HepG2 (cell line): ENCODE measurements around the gene CRIM1. TPM values are rescaled to one million over a fixed set of nuclear protein-coding genes. Genes with fewer than 3 reads are reported as not detected.
A peak's percentile ranks its signal among the peaks of the same experiment; 100 is the strongest.

Experiments
- ARID4A ChIP-seq: sonication (generic); formaldehyde crosslinking; IDR thresholded peaks from 2 replicates; pipeline ENCODE4 v1.5.0; 2020; ENCODE audit warnings: mild to moderate bottlenecking, missing genetic modification reagents, borderline replicate concordance
- ARNT ChIP-seq: fragments of 450-650 bp; IDR thresholded peaks from 2 replicates; pipeline ENCODE4 v1.6.1; 2017
- ATRX ChIP-seq: sonication (generic); formaldehyde crosslinking; IDR thresholded peaks from 2 replicates; pipeline ENCODE4 v1.4.0; 2020; ENCODE audit warnings: missing genetic modification reagents, borderline replicate concordance
- CHD4 ChIP-seq: fragments of 200-600 bp; sonication (generic); IDR thresholded peaks from 2 replicates; pipeline ENCODE4 v1.7.0; 2017; ENCODE audit warnings: mild to moderate bottlenecking, low read length, borderline replicate concordance
- CREB1 ChIP-seq, 2 experiments: fragments of 450-650 bp in 1 of 2; IDR thresholded peaks; 2 replicates each; pipeline ENCODE4 v1.6.1; 2016 to 2017; ENCODE audit warnings: control low read depth in 1 of 2, mild to moderate bottlenecking in 1 of 2, missing compliant biosample characterization in 1 of 2, missing genetic modification characterization in 1 of 2
- ESRRA ChIP-seq: sonication (generic); formaldehyde crosslinking; IDR thresholded peaks from 2 replicates; pipeline ENCODE4 v1.5.1; 2020; ENCODE audit warnings: mild to moderate bottlenecking, low read depth, missing genetic modification reagents
- GATAD2A ChIP-seq: IDR thresholded peaks from 2 replicates; pipeline ENCODE4 v1.6.1; 2016
- LCORL ChIP-seq, 2 experiments: fragments of 450-650 bp in 1 of 2; sonication (generic) in 1 of 2; formaldehyde crosslinking in 1 of 2; IDR thresholded peaks; 2 replicates each; pipeline versions ENCODE4 v1.5.0 to v1.6.1; 2017 to 2020; ENCODE audit warnings: antibody characterized with exemption in 1 of 2, missing genetic modification reagents in 1 of 2
- NCOA2 ChIP-seq: sonication (generic); formaldehyde crosslinking; IDR thresholded peaks from 2 replicates; pipeline ENCODE4 v1.8.0; 2022; ENCODE audit warnings: inconsistent platforms
- PPARG ChIP-seq: conservative IDR thresholded peaks from 2 replicates; pipeline ENCODE4 v1.6.1; 2016; ENCODE audit warnings: missing biosample characterization, missing genetic modification reagents
- RARG ChIP-seq: sonication (generic); formaldehyde crosslinking; IDR thresholded peaks from 2 replicates; pipeline ENCODE4 v1.4.0; 2020; ENCODE audit warnings: low read depth, mild to moderate bottlenecking, missing genetic modification reagents
- SOX5 ChIP-seq: IDR thresholded peaks from 2 replicates; pipeline ENCODE4 v1.6.1; 2016; ENCODE audit warnings: borderline replicate concordance
- U2AF2 ChIP-seq: fragments of 200-400 bp; formaldehyde crosslinking; IDR thresholded peaks from 2 replicates; pipeline ENCODE4 v1.6.1; 2017; ENCODE audit warnings: low read depth, mild to moderate bottlenecking, low read length
- ZFX ChIP-seq: sonication (generic); formaldehyde crosslinking; IDR thresholded peaks from 2 replicates; pipeline ENCODE4 v1.4.0; 2020; ENCODE audit warnings: mild to moderate bottlenecking, low read depth, missing genetic modification reagents, moderate library complexity
- ZNF253 ChIP-seq: sonication (generic); formaldehyde crosslinking; IDR thresholded peaks from 2 replicates; pipeline ENCODE4 v1.8.0; 2022; ENCODE audit warnings: mild to moderate bottlenecking, missing genetic modification reagents, borderline replicate concordance
- ZNF3 ChIP-seq: IDR thresholded peaks from 2 replicates; pipeline ENCODE4 v1.7.0; 2017; ENCODE audit warnings: inconsistent platforms
- ZNF563 ChIP-seq: sonication (generic); formaldehyde crosslinking; IDR thresholded peaks from 2 replicates; pipeline ENCODE4 v1.8.0; 2022; ENCODE audit warnings: mild to moderate bottlenecking, moderate library complexity, missing genetic modification reagents
- polyA plus RNA-seq, 8 experiments: library from polyadenylated mRNA; depleted of rRNA in 3 of 8; stranded (reverse) in 7 of 8; unstranded in 1 of 8; fragments of >200 nt; fragmentation: Illumina TruSeq in 4 of 8; extraction: Trizol in 4 of 8; gene quantifications; 2 replicates each; pipeline versions ENCODE4 v1.2.1 to v1.2.3, GENCODE V29; 2011 to 2016; ENCODE audit warnings: low read depth in 4 of 8, missing spikeins in 1 of 8, mixed read lengths in 1 of 8; ENCODE audit not compliant: insufficient read depth in 1 of 8
- total RNA-seq, 5 experiments: library from RNA; depleted of rRNA; stranded (reverse); fragments of >200 nt; fragmentation: Illumina TruSeq; extraction: Trizol; gene quantifications; 2 replicates each; pipeline ENCODE4 v1.2.3, GENCODE V29; 2016; ENCODE audit warnings: low read depth in 1 of 5
- TF ChIP-seq, protein P1 (sequence below): sonication (generic); formaldehyde crosslinking; IDR thresholded peaks from 2 replicates; pipeline ENCODE4 v1.8.0; 2022; ENCODE audit warnings: low read depth, missing genetic modification reagents
- TF ChIP-seq, protein P2 (sequence below): sonication (generic); formaldehyde crosslinking; conservative IDR thresholded peaks from 2 replicates; pipeline ENCODE4 v1.4.0; 2020; ENCODE audit warnings: mild to moderate bottlenecking, missing genetic modification reagents, moderate library complexity

The CRIM1 gene
- total and polyA plus RNA-seq, 2 of the 13 experiments (the other 11 are each of a cell fraction or from before 2014, with no cell fraction given), result 39.1 to 69.9 TPM

- TF ChIP-seq ARID4A (CRISPR knock-in tag) (no peak), LCORL (IDR thresholded peaks at IDR 0.05) (peak; percentile 91), LCORL (CRISPR knock-in tag; IDR thresholded peaks at IDR 0.05) (peak; percentile 72), ZNF3 (CRISPR knock-in tag) (no peak), RARG (CRISPR knock-in tag) (0 out of 2 replicates have a peak, but pooled peaks have one; percentile 29), ATRX (CRISPR knock-in tag) (no peak), SOX5 (CRISPR knock-in tag) (peak; percentile 74; the same call in 1 of the 2 replicates), CREB1 (IDR thresholded peaks at IDR 0.05) (no peak), CREB1 (CRISPR knock-in tag; IDR thresholded peaks at IDR 0.05) (0 out of 2 replicates have a peak, but pooled peaks have one; percentile 40), NCOA2 (CRISPR knock-in tag) (peak; percentile 95), ESRRA (CRISPR knock-in tag) (peak; percentile 34; the same call in 1 of the 2 replicates), PPARG (CRISPR knock-in tag) (0 out of 2 replicates have a peak, but pooled peaks have one; percentile 45), CHD4 (no peak), U2AF2 (no peak), ARNT (no peak), ZNF563 (no peak), ZFX (CRISPR knock-in tag) (peak; percentile 24; the same call in 1 of the 2 replicates), GATAD2A (peak; percentile 77), ZNF253 (no peak)
- TF ChIP-seq, protein P1, sequence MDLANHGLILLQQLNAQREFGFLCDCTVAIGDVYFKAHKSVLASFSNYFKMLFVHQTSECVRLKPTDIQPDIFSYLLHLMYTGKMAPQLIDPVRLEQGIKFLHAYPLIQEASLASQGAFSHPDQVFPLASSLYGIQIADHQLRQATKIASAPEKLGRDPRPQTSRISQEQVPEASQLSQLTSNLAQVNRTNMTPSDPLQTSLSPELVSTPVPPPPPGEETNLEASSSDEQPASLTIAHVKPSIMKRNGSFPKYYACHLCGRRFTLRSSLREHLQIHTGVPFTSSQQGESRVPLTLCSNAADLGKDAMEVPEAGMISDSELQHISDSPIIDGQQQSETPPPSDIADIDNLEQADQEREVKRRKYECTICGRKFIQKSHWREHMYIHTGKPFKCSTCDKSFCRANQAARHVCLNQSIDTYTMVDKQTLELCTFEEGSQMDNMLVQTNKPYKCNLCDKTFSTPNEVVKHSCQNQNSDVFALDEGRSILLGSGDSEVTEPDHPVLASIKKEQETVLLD, result no peak
- TF ChIP-seq, protein P2, sequence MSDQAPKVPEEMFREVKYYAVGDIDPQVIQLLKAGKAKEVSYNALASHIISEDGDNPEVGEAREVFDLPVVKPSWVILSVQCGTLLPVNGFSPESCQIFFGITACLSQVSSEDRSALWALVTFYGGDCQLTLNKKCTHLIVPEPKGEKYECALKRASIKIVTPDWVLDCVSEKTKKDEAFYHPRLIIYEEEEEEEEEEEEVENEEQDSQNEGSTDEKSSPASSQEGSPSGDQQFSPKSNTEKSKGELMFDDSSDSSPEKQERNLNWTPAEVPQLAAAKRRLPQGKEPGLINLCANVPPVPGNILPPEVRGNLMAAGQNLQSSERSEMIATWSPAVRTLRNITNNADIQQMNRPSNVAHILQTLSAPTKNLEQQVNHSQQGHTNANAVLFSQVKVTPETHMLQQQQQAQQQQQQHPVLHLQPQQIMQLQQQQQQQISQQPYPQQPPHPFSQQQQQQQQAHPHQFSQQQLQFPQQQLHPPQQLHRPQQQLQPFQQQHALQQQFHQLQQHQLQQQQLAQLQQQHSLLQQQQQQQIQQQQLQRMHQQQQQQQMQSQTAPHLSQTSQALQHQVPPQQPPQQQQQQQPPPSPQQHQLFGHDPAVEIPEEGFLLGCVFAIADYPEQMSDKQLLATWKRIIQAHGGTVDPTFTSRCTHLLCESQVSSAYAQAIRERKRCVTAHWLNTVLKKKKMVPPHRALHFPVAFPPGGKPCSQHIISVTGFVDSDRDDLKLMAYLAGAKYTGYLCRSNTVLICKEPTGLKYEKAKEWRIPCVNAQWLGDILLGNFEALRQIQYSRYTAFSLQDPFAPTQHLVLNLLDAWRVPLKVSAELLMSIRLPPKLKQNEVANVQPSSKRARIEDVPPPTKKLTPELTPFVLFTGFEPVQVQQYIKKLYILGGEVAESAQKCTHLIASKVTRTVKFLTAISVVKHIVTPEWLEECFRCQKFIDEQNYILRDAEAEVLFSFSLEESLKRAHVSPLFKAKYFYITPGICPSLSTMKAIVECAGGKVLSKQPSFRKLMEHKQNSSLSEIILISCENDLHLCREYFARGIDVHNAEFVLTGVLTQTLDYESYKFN (CRISPR knock-in tag), result peak; percentile 84
Observed at GRCh38 chr2:36486521-36487044, 131.0 kb downstream of the CRIM1 start (continued).
